ENCODE measurements around the gene DGKQ.

DGKQ gene

DNA sequence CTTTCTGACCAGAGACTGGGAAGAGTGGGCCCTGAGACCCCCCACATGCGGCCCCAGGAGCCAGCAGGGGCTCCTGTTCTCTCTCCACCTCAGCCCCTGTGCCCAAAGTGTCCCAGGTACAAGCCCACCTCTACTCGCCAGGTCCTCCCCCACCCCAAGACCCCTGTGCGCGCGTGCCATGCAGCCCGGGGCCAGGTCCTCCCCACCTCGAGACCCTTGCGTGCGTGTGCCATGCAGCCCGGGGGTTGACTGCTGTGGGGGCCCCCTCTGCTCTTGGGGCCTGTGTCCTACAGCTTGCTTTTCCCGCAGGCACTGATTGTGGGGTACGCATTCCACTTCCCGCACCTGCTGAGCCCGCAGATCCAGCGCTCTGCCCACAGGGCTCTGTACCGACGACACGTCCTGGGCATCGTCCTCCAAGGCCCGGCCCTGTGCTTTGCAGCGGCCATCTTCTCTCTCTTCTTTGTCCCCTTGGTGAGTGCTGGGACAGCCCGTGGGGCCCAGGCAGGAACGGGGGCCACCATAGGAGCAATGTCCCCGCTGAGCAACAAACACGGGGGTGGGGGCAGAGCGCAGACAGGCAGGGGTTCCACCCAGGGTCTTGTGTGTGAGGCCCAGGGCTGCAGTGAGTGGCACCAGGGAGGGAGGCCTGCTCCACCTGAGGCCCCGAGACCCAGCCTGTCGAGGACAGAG is 20.3 kb downstream of the DGKQ start:
- H4K20me1 ChIP-seq (ENCODE audit: insufficient read depth, low read length) = no peaks in the 10 kb centered on the region
- no peaks in the 10 kb centered on the region for H3K4me1 ChIP-seq (ENCODE audit: low read length)
- no peak overlapping the region for H3K27ac ChIP-seq (ENCODE audit: low read length)
- H3K9ac ChIP-seq (ENCODE audit: low read length) = no peak overlapping the region
- H3K79me2 ChIP-seq (ENCODE audit: low read length) = no peaks in the 10 kb centered on the region
- H3K4me3 ChIP-seq (ENCODE audit: low read length) = no peak overlapping the region
- H3K27me3 ChIP-seq (ENCODE audit: low read depth, low read length) = no peaks in the 10 kb centered on the region
- no peaks in the 10 kb centered on the region for H3K36me3 ChIP-seq (replicated peaks; ENCODE audit: low read depth, low read length)
- H2AFZ ChIP-seq (ENCODE audit: low read depth, low read length) = no peak overlapping the region
- H3K4me2 ChIP-seq (ENCODE audit: low read length) = no peak overlapping the region
- no peaks in the 10 kb centered on the region for H3K9me3 ChIP-seq (ENCODE audit: insufficient read depth, low read length)
- no peak for TF ChIP-seq EZH2phosphoT487 (IDR thresholded peaks at IDR 0.05; ENCODE audit: low read depth)
- TF ChIP-seq, protein P1, sequence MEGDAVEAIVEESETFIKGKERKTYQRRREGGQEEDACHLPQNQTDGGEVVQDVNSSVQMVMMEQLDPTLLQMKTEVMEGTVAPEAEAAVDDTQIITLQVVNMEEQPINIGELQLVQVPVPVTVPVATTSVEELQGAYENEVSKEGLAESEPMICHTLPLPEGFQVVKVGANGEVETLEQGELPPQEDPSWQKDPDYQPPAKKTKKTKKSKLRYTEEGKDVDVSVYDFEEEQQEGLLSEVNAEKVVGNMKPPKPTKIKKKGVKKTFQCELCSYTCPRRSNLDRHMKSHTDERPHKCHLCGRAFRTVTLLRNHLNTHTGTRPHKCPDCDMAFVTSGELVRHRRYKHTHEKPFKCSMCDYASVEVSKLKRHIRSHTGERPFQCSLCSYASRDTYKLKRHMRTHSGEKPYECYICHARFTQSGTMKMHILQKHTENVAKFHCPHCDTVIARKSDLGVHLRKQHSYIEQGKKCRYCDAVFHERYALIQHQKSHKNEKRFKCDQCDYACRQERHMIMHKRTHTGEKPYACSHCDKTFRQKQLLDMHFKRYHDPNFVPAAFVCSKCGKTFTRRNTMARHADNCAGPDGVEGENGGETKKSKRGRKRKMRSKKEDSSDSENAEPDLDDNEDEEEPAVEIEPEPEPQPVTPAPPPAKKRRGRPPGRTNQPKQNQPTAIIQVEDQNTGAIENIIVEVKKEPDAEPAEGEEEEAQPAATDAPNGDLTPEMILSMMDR (IDR thresholded peaks at IDR 0.05; ENCODE audit: low read depth, low read length) = no peak

DNA sequence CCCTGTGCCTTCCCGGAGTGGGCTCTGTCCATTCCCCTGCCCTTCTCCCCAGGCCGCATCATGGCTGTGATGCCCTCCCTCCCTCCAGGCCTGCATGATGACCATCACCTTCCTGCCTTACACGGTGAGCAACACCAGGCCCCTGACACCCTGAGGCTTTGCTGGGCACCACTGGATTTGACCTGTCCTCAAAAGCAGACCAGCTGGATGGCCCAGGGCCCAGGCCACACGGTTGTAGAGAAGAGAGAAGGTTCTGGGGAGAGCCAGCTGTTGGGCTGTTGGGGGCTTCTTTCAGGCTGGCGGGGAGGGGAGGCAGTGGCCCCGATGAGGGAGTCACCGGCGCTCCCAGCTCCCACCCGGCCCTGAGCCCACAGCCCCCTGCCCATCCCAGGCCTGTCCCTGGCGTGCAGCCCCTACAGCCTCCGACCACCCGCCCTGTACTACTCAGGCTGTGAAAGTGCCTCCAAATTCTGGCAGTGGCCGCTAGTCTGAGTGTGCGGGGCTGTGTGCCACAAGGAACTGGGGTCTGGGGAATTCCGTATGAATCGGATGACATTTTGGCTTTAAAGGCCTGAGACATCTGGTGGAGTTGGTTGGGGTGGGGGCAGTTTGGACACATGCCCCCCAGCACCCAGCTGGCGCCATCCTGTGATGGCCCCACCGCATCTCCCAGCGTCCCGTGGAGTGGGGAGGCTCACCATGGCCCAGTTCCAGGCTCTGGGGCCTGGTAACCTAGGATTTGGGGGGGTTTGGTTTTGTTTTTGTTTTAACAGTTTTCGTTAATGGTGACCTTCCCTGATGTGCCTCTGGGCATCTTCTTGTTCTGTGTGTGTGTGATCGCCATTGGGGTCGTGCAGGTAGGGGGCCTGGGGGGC is 21.5 kb downstream of the DGKQ start:
- Histone ChIP-seq H2AFZ (ENCODE audit: low read depth, low read length) (no peak overlapping the region), H3K4me1 (ENCODE audit: low read length) (no peaks in the 10 kb centered on the region), H4K20me1 (ENCODE audit: insufficient read depth, low read length) (no peaks in the 10 kb centered on the region), H3K79me2 (ENCODE audit: low read length) (no peaks in the 10 kb centered on the region), H3K27ac (ENCODE audit: low read length) (no peak overlapping the region), H3K4me2 (ENCODE audit: low read length) (no peak overlapping the region), H3K9me3 (ENCODE audit: insufficient read depth, low read length) (no peaks in the 10 kb centered on the region), H3K36me3 (replicated peaks; ENCODE audit: low read depth, low read length) (no peaks in the 10 kb centered on the region), H3K27me3 (ENCODE audit: low read depth, low read length) (no peaks in the 10 kb centered on the region), H3K4me3 (ENCODE audit: low read length) (no peak overlapping the region), H3K9ac (ENCODE audit: low read length) (no peak overlapping the region)
- TF ChIP-seq EZH2phosphoT487 (IDR thresholded peaks at IDR 0.05; ENCODE audit: low read depth) = no peak
- TF ChIP-seq, protein P1 (IDR thresholded peaks at IDR 0.05; ENCODE audit: low read depth, low read length) = no peak

DNA sequence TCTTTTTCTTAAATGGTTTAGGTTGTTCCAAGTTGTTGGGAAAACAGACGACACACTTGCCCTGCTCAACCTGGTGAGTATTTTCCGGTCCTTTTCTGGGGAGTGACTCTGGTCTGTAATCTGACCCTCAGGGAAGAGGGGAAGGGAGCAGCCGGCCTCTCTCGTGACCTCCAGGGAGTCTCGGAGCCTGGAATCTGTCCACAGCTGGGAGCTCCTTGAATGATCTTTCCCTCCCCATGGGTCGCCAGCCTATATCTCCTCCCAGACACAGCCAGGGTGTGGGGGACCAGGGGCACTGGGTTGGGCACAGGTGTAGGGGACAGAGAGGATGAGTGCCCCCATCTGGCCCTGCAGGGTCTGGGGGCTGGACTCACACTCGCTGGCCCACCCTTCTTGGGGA is 22.2 kb downstream of the DGKQ start:
- Histone ChIP-seq H3K9me3 (ENCODE audit: insufficient read depth, low read length) (no peaks in the 10 kb centered on the region), H3K27me3 (ENCODE audit: low read depth, low read length) (no peaks in the 10 kb centered on the region), H3K36me3 (replicated peaks; ENCODE audit: low read depth, low read length) (no peaks in the 10 kb centered on the region), H3K79me2 (ENCODE audit: low read length) (no peaks in the 10 kb centered on the region), H3K27ac (ENCODE audit: low read length) (no peak overlapping the region), H4K20me1 (ENCODE audit: insufficient read depth, low read length) (no peaks in the 10 kb centered on the region), H3K4me1 (ENCODE audit: low read length) (no peaks in the 10 kb centered on the region), H3K4me2 (ENCODE audit: low read length) (no peak overlapping the region), H3K4me3 (ENCODE audit: low read length) (no peak overlapping the region), H2AFZ (ENCODE audit: low read depth, low read length) (no peak overlapping the region), H3K9ac (ENCODE audit: low read length) (no peak overlapping the region)
- TF ChIP-seq EZH2phosphoT487 (IDR thresholded peaks at IDR 0.05; ENCODE audit: low read depth) = no peak
- TF ChIP-seq, protein P1 (IDR thresholded peaks at IDR 0.05; ENCODE audit: low read depth, low read length) = no peak
